GM21737 (cell line): ENCODE measurements around the gene ZRANB3.
"Not testable (repeated sequence)": the region's sequence is repeated elsewhere in the genome, so short reads cannot be mapped to it uniquely, and the experiment has no call there.

ENCODE experiments used
- ATAC-seq: cut with Tn5 transposase; IDR thresholded peaks from one replicate; pipeline ENCODE4 v1.9.1; 2021; ENCODE audit warnings: mild to moderate bottlenecking, moderate library complexity; ENCODE audit not compliant: unreplicated experiment

Gene ZRANB3

DNA sequence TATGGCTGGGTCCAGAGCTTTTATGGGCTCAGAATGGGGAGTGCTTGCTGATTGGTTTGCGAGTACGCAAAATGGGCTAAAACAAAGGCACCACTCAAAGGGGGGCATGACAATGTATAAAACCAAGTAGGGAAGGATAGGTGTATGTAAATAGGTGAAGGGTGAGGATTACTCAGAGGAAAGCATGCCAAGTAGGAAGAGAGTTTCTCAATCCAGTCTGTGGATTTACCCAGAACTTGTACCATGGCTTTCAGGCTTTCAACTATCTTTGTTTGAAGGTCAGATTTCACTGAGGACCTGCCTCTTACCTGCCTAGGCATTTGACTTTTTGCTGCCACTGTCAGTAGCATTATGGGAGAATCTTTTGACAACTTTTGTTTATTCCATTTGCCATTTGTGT is 386.7 kb downstream of the ZRANB3 start:
- ATAC-seq = no peak

DNA sequence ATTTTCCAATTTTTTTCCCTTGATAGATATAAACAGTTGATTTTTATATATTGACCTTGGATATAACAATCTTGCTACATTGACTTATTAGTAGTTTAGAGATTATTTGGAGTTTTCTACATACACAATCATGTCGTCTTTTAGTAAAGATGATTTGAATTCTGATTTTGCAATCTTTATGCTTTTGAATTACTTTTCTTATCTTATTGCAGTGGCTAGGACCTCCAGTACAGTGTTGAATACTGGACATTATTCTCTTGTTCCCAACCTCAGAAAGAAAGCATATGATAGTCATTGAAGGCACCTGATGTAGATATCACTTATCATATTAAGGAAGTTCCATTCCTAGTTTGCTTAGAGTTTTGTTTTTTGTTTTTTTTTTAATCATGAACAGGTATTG is 388.7 kb downstream of the ZRANB3 start:
- ATAC-seq = no peak

DNA sequence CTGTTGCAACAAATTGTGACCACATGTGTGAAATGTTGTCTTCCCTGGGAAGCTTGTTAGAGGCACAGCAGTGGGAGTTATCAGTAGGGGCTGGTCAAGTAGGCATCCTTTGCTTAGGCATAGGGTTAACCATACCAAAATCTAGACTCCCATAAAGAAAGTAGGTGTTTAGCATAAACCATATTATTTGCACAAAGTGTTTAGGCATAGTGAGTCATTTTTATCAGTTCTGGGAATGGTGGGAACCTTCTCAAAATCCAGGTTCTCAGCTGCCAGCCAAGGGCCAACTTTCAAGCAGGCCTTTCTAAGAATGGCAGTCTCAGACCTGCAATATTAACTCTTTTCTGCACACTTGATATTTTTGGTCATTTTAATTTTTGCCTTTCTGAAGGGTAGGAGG is 390.4 kb downstream of the ZRANB3 start:
- no peak for ATAC-seq

DNA sequence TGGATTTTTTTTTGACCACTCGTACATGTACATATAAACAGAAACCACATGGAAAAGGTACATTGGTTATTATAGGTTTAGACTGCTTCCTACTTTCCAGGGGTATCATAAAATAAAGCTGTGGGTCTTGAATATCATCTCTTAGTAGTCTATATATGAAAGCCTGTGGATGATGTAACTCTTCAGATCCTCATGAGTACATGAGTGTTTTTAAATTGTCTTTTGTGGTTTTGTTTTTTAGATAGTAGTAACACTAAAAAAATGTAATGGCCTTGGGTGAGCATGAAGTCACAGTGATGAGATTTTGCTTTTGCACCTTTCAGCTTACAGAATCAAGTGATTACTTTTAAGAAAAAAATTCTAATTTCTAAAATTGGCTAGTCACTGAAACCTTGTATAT is 398.7 kb downstream of the ZRANB3 start:
- no peak for ATAC-seq

DNA sequence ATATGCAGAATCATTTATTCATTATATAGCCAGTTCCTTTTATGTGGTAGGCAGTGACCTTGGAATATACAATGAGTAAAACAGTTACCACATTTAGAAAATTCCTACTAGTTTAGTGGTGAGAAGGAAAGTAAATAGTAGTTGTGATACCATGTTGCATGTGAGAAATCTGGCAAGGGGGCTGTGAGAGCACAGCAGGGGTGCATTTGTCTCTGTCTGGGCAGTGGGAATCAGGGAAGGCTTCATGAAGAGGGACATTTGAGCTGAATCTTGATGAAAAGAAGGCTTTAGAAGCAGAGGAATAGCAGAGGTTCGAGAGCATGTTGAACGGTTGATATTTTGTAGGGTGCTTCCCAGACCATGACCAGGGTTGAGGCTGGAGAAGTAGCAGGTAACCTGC is 400.3 kb downstream of the ZRANB3 start:
- ATAC-seq = no peak

DNA sequence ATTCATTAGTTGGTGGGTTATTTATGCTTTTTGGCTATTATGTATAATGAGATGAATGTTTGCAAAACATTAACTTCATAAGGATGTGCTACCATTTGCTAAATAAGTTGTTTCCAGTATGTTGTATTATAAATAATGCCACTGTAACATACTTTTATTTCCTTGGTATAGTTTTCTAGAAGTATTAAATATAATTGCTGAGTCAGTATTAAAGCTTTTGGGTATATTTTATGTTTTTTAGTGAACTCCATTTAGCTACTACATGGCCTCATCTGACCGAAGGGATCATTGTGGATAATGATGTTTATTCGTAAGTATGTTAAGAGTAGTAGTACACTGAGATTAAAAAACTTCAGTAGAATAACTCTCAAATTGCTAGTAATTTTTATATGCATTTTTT is 405.1 kb downstream of the ZRANB3 start:
- no peak for ATAC-seq

DNA sequence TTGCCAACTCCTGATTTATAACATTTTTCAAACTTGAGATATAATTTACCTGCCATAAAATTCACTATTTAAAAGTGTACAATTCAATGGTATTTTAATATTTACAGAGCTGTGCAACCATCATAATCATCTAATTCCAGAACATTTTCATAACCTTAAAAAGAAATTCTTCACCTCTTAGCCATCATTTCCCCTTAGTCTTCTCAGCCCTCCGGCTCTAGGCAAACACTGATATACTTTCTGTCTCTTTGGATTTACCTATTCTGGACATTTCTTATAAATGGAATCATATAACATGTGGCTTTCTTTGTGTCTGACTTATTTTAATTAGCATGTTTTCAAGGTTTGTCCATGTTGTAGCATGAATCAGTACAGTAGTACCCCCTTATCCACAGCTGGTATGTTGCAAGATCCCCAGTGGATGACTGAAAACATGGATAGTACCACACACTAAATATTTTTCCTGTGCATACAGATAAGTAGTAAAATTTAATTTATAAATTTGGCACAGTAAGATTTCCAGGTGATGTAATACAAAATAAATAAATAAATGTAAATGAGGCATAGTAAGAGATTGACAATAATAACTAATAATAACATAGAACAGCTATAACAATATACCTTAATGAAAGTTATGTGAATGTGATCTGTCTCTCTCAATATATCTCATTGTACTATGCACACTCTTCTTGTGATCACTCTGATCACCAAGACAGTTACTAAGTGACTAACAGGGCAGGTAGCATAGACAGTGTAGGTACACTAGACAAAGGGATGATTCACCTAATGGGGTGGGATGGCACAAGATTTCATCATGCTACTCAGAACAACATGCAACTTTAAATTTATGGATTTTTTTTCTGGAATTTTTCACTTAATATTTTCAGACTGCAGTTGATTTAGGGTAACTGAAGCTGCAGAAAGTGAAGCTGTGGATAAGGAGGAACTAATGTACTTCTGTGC is 405.8 kb downstream of the ZRANB3 start:
- no peak for ATAC-seq

DNA sequence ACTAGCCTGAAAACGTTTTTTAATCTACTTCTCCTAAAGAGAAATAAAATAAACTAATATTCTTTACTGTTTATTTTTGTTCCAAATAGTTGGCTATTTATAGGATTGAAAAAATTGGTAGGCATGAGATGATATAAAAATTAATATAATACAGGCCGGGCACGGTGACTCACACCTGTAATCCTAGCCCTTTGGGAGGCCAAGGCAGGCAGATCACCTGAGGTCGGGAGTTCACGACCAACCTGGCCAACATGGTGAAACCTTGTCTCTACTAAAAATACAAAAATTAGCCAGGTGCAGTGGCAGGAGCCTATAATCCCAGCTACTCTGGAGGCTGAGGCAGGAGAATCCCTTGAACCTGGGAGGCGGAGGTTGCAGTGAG is 409.4 kb downstream of the ZRANB3 start:
- not testable (repeated sequence) for ATAC-seq

DNA sequence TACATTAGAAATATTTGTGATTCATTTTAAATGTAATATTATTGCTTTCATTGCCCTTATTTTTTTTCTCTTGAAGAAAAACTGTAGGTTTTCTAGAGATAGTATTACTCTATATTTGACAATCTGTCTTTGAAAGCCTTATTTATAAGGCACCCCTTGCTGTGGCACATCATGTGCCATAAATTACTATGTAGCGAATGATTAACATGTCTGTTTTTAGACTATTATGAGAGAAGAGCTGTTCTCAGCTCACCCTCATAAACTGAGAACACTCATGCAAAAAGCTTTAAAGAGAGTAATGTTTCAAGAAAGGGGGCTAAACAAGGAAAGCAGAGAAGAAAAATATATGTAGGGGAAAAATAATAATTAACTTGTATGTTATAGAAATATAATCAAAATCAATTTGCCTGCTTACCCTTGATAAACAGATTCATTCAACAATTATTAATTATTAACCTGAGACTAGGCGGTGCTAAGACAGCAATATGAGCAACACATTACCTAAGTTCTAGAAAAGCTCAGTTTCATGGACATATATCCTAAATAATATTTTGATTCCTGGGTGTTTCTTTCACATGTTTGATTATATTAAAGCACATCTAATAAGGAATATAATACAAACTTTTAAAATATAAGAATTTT is 409.9 kb downstream of the ZRANB3 start:
- no peak for ATAC-seq

DNA sequence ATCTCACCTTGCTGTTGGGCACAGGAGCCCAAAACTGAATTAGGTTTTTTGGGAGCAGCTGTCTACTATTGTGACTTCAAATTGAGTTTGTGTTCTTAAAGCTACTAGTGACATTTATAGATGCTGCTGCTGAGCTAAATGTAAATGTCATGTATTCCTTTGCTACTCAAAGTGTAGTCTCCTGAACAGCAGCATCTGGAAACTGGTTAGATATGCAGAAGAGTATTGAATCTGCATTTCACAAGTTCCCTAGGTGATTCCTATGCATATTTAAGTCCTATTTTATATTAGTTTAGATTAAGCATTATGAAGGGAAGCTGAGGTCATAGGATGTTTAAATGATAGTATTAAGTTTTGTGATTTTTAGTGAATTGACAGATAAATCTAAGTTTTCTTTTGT is 411.4 kb downstream of the ZRANB3 start:
- no peak for ATAC-seq

DNA sequence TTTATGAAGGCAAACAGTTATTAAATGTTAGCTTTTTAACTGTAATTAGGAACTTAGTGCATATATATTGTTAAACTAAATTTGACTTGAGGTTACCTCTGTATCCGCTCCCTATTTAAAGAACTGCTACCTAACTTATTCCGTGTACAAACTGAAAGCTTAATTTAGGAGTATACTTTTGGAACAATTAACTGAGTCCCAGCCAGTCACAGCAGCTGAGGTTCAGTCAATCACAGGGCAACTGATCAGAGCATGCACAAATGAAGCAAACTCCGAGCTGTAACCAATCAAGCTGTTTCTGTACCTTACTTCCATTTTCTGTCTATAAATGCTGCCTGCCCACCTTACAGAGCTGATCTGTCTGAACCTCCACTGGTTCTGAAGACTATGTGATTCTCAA is 417.7 kb downstream of the ZRANB3 start:
- ATAC-seq = no peak

DNA sequence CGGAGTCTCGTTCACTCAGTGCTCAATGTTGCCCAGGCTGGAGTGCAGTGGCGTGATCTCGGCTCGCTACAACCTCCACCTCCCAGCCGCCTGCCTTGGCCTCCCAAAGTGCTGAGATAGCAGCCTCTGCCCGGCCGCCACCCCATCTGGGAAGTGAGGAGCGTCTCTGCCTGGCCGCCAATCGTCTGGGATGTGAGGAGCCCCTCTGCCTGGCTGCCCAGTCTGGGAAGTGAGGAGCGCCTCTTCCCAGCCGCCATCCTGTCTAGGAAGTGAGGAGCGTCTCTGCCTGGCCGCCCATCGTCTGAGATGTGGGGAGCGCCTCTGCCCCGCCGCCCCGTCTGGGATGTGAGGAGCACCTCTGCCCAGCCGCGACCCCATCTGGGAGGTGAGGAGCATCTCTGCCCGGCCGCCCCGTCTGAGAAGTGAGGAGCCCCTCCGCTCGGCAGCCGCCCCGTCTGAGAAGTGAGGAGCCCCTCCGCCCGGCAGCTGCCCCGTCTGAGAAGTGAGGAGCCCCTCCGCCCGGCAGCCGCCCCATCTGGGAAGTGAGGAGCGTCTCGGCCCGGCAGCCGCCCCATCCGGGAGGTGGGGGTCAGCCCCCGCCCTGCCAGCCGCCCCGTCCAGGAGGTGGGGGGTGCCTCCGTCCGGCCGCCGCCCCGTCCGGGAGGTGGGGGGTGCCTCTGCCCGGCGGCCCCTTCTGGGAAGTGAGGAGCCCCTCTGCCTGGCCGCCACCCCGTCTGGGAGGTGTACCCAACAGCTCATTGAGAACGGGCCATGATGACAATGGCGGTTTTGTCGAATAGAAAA is 425.3 kb downstream of the ZRANB3 start:
- ATAC-seq = not testable (repeated sequence)

DNA sequence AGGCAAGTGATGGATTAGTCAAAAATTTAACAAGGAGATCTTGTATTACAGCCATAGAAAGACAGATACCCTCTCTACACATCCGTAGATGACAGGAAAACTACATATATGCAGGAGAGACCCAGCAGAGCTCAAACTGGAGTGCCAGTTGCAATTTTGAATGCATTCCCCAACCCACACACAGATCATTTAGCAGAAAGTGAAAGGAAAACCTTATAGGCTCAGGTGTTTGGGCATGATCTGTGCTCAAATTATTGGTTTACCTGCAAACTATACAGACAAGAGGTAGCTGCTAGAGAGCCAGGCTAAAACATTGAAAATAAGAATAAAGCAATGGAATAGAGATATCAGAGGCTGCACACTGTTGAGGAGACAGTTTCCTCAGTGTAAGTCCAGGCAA is 427.2 kb downstream of the ZRANB3 start:
- no peak for ATAC-seq

DNA sequence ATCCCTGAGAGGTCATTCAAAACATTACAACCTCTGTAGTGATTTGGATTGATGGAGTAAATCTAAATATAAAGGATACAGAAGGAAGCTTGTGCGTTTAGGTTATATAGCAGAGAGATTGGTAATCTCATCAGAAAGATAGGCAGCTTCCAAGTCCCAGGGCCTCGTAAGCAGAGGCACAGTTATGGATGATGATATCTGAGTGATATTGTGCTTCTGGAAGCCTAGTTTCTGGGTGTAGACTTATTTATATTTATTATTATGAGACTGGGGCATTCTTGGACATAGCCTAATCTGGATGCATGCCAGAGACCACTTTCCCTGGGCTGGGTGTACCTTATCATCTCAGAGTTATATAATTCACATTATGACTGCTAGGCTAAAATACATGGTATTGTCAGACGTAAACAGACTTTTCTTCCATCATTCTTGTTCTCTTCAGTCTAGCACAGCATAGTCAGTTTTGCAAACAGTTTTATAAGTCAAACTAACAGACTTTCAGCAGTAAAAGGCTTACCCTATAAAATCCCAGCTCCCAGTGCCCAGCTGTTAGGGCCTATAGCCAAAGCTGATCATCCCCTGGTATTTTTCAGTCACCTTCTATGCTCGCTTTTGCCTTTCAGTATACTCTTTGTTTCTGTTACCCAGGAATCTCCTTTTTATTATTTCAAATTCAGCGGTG is 431.1 kb downstream of the ZRANB3 start:
- ATAC-seq = no peak

DNA sequence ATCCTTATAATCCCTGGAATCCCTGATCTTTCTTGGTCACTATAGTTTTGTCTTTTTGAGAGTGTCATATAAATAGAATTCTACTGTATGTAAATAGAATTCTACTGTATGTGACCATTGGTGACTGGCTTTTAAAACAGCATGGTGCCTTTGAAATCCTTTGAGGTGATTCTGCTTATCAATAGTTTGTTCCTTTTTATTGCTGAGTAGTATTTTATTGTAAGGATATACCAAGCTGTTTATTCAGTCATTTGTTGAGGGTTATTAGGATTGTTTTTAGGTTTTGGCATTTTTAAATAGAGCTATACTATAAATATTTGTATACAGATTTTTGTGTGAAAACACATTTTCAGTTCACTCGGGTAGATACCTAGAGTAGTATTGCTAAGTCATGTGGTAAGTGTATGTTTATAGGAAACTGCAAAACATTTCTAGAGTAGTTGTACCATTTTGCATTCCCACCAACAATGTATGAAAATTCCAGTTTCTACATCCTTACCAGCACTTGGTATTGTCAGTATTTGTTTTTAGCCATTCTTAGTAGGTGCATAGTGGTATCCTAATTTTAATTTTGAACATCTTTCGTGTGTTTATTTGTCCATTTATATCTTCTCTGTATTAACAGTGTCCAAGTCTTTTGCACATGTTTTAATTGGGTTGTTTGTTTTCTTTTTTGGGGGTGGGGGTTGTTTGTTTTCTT is 433.3 kb downstream of the ZRANB3 start:
- no peak for ATAC-seq

DNA sequence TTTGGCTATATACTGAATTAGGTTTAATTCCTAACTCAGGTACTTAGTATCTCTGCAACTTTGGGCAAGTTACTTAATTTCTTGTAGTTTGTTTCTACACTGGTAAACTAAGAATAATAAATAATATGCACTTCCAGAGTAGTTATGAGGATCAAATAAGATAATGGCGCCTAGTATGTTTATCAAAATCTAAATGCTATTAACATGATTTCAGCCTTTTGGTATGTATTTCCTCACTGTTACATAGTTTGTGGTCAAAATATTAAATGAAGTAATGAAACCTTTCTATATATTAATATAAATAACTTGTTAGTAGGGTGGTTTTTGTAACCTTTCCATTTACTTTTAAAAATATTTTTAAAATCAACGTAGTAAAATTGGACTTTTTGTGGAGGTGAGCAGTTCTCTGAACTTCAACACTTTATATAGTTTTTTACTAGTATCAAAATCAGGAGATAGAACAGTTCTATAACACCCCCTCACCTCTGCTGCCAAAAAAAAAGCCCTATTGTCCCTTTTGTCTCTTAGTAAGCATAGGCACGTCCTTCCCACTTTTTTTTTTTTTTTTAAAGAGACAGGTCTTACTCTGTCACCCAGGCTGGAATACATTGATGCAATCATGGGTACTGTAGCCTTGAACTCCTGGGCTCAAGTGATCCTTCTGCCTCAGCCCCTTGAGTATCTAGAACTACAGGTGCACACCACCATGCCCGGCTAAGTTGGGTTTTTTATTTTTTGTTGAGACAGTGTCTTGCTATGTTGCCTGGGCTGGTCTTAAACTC is 434.2 kb downstream of the ZRANB3 start:
- ATAC-seq = no peak

DNA sequence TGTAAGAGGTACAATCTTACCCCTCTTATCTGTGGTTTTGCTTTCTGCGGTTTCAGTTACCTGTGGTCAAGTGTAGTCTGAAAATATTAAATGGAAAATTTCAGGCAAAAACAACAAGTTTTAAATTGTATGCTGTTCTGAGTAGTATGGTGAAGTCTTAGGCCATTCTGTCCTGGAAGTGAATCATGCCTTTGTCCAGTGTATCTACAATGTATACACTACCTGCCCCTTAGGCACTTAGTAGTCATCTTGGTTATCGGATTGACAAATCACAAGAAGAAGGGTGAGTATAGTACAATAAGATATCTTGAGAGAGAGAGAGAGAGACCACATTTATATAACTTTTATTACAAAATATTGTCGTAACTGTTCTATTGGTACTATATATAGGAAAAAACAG is 435.4 kb downstream of the ZRANB3 start:
- ATAC-seq = no peak

DNA sequence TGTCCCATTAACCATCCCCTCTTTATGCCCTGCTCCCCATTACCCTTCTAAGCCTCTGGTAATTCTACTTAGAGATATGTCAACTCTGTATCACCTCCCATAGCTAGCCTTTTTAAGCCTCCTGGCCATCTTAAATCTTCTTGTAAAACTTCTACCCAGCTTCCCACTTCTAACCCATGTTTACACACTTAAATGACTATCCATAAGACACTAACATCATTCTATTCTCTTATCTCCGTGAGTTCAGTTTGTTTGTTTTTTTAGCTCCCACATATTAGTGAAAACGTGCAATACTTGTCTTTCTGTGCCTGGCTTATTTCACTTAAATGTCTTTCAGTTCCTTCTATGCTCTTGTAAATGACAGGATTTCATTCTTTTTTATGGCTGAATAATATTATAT is 436.5 kb downstream of the ZRANB3 start:
- ATAC-seq = no peak

DNA sequence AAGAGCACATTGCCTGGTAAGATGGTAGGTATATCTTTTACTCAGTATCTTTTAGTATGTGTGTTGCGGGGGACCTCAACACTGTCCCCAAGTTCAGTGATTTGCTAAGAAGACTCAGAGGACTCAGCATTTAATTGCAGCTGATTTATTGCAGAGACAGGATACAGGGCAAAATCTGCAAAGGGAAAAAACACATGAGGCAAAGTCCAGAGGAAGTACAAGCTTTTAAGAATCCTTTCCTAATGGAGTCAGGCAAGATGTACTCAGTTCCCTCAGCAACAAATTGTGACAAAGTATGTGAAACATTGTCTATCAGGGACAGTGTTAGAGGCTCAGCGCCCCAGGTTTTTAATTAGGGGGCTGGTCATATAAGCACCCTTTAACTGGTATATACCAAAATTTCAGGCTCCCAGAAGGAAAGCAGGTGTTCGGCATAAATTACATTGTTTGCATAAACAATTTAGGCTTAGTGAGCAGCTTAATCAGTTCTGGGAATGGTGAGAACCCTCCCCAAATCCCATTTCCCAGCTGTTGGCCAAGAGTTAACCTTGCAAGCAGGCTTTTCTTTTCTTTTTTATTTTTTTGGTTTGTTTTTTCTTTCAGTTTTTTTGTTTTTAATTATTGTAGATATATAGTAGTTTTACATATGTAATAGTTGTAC is 437.2 kb downstream of the ZRANB3 start:
- ATAC-seq = no peak
